Ovary (tissue), 3 donors: ENCODE results near the gene SORD.

Experiments used
- EP300 ChIP-seq: sonication (generic); formaldehyde crosslinking; IDR thresholded peaks from one replicate; pipeline ENCODE4 v1.6.1; 2017; ENCODE audit warnings: antibody characterized with exemption
- POLR2A ChIP-seq: fragments of 450-650 bp; IDR thresholded peaks from one replicate; pipeline ENCODE4 v1.6.1; 2017; ENCODE audit warnings: antibody characterized with exemption, mild to moderate bottlenecking, moderate library complexity
- TF ChIP-seq, protein P1 (sequence below), 3 donors: fragments of 450-650 bp in 2 of 3; fragments of 200-600 bp in 1 of 3; IDR thresholded peaks; one replicate each; pipeline versions ENCODE4 v1.5.1 to v1.8.0; 2016 to 2022; ENCODE audit warnings: antibody characterized with exemption in 3 of 3, mild to moderate bottlenecking in 1 of 3
- donor health status: DM: no; HTN: no; CAD: no.

GRCh38 chr15:45084163-45084562 lies 61.2 kb downstream of the SORD start:
- TF ChIP-seq, protein P1, sequence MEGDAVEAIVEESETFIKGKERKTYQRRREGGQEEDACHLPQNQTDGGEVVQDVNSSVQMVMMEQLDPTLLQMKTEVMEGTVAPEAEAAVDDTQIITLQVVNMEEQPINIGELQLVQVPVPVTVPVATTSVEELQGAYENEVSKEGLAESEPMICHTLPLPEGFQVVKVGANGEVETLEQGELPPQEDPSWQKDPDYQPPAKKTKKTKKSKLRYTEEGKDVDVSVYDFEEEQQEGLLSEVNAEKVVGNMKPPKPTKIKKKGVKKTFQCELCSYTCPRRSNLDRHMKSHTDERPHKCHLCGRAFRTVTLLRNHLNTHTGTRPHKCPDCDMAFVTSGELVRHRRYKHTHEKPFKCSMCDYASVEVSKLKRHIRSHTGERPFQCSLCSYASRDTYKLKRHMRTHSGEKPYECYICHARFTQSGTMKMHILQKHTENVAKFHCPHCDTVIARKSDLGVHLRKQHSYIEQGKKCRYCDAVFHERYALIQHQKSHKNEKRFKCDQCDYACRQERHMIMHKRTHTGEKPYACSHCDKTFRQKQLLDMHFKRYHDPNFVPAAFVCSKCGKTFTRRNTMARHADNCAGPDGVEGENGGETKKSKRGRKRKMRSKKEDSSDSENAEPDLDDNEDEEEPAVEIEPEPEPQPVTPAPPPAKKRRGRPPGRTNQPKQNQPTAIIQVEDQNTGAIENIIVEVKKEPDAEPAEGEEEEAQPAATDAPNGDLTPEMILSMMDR (IDR thresholded peaks at IDR 0.05) = no peak
- TF ChIP-seq POLR2A = no peak
- TF ChIP-seq EP300 = no peak
